COR-L47 (cell line): ENCODE results near the gene GALM.
"Not testable (repeated sequence)": the region's sequence is repeated elsewhere in the genome, so short reads cannot be mapped to it uniquely, and the experiment has no call there.

Experiments used
- DNase-seq: peaks from one replicate; lab custom pipeline; 2025; lab: John Stamatoyannopoulos, UW

GALM gene

DNA sequence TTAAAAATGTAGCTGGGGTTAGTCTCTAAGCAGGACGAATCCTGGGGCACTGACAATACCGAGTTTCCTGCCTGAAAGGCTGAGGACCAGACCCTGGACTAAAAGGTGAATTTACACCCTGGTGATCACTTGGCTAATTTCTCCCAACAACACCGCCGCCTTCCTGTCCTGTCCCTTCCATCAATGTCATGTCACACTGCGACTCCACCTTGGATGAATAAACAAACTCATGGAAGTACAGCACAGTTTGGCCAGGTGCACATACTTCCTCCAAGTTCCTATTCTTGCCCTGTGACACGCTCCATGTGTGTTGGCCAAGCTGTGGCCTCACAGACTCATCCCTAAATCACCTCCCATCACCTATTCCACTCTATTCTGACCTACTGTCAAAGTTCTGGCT, 15.9 kb upstream of the GALM start:
- no peak for DNase-seq

- DNase-seq: no peak
These were observed 15.2 kb upstream of the GALM start for GRCh38 chr2:38650717-38651116.

DNA sequence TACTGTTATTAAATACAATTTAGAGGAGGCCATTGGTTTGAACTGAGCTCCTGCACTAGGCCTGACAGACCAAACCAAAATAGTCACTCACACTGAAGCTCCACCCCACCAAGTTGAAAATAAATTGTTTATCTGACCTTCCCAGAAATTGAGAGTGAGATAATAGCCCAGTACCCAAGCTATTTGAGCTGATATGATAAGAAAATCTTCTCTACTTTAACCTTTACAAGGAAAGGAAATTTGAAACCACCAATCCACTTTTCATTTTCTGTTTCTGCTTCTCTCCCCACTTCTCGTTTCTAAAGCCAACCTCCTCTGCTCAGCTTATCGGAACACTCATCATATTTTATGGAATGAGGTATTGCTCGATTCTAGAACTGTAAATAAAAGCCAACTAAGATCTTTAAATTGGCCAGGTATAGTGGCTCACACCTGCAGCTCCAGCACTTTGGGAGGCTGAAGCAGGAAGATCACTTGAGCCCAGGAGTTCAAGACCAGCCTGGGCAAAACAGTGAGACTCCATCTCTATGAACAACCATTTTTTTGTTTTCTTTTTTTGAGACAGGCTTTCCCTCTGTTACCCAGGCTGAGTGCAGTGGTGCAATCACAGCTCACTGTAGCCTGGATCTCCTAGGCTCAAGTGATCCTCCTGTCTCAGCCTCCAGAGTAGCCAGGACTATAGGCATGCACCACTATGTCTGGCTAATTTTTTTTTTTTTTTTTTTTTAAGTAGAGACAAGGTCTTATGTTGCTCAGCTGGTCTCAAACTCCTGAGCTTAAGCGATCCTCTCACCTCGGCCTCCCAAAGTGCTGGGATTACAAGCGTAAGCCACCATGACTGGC, 13.3 kb upstream of the GALM start:
- DNase-seq: no peak

DNA sequence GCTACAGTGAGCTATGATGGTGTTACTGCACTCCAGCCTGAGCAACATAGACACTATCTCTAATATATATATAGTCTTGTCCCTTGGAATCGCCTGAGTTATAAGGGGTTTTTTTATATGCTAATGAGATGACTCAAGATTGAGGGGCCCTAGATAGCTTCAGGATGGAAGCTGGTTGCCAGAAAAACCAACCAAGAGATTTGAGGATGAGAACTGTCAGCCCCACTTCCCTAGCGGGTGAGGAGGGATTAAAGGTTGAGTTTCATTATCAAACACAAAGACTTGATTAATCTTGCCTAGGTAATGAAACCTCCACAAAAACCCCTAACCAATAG, 12.6 kb upstream of the GALM start:
- no peak for DNase-seq

DNA sequence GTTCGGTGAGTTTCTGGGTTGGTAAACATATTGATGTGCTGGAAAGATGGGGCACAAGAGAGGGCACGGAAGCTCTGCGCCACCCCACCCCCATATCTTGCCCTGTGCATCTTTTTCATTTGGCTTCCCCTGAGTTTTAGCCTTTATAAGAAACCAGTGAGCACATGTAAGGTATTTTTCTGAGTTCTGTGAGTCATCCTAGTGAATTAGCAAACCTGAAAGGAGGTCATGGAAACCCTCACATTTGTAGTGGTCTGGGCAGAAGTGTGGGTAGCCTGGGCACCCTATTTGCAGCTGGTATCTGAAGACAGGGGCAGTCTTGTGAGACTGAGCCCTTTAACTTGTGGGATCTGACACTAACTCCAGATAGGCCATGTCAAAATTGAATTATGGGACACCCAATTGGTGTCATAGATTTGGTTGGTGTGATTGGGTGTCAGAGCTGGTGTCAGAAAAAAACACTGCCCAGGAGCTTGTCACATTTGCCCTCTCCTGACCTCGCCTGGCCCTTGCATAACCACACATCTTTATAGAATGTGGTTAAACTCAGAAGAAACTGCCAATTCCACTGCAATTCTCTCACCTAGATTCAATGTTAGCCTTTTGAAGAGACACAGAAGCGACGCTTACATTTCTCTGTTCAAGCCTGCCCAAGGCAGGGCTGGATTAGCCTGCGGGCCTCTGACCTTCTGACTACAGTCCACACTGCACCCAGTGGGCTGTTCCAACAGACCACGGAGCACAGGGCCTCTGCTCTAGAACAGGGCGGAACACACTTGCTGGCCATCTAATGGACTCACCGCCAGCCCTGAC, 12.0 kb upstream of the GALM start:
- no peak for DNase-seq

DNA sequence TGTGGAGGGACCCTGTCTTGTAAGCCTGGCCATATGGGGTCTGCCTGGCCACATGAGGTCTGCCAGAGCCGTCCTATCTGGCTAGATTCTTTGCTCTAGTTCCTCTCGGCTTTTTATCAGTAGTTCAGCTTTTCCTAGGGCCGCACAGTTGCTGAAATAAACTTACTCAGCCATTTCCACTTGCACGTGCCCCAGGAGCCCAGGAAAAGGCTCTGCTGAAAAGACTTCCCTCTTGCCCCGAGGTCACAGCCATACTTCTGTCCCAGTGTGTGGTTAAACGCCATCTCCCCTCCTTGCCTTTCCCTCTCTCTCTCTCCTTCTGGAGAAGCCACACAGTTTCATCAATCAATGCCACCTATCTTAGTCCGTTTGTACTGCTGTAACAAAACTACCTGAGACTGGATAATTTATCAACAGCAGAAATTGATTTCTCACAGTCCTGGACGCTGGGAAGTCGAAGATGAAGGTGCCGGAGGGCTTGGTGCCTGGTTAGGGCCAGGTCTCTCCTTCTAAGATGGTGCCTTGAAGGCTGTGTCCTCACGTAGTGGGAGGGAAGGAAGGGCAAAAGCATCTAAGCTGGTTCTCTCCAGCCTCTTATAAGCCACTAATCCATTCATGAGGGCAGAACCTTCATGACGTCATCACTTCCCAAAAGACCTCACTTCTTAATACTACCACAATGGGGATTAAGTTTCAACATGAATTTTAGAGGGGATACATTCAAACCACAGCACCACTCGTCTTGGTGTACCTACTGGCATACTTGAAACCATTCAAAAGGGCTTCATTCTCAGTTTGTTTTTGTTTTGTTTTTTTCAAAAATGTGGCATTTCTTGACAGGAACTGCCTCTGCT, 11.2 kb upstream of the GALM start:
- no peak for DNase-seq

- no peak for DNase-seq
These were observed 10.5 kb upstream of the GALM start for GRCh38 chr2:38655441-38655840.

DNA sequence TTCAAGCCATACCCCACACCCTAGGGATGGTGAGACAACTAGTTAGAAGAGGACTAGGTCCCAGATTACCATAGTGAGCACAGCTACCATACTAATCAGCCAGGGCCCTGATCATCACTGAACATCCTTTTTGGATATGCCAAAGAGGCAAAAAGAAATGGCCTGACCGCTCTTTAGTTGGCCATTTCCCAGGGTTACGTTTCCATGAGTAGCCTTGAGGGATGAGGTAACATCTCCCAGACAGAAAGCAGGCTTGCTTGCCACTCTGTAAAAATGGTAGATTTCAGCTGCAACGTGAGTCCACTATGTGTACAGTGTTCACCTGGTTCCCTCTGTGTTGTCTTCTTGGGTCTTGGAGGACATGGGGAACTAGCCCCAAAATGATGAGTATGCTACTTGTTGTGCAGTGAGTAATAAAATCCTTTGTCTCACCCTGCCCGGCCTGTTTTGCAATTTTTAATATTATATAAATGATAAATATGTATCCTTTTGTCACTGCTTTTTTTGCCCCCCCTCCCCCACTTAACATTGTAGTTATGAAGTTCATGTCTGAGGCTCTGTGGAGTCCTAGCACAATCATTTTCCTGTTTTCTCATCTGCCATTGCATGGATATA, 8.9 kb upstream of the GALM start:
- DNase-seq: no peak

DNA sequence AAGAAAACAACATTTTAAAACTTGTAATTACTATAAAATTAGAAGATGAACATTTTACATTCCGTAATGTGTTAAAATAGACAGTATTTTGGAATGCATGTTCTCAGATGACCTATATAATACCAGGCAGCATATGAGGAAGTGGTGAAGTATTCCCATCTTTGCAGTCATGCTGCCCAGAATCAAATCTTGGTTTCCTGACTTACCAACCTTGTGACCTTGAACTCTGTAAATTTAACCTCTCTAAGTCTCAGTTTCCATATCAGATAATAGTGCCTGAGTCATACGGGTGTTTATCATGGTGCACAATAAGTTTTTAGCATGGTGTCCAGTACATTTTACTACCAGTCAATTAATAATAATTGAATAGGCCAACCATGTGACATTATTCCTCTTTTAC, 7.3 kb upstream of the GALM start:
- no peak for DNase-seq

DNA sequence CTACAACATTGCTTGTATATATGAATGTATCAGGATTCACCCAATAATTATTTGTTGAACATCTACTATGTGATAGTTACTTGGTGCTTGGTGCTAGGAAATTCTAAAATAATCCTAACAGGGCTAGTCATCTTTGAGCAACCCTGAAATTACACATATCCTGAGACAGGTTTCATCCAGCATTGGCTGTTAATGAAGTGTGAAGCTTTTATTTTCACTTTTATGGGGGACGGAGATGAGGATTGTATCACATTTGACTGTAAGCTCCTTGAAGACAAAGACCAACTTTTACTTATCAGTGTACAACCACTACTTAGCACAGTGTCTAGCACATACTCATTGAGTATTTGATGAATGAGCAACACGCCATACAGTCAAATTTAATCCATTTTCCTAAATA, 6.8 kb upstream of the GALM start:
- DNase-seq: no peak

GRCh38 chr2:38660282-38660681, 5.6 kb upstream of the GALM start:
- DNase-seq: no peak

DNA sequence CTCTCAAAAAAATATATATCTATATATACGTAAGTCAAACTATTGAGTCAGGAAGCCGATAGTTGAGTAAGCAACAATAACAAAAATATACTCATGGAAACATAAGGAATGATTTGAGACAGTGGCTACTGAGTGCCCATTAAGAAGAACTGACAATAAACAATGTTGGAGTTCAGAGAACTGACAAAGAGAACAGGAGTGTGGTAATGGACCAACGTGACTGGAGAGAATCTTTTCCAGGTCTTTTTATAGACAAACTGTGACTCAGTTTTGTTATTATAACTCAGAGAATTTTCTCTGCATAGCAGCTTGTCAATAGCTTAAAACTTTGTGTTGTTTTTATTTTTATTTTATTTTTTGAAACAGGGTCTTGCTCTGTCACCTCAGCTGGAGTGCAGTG, 4.6 kb upstream of the GALM start:
- no peak for DNase-seq

DNA sequence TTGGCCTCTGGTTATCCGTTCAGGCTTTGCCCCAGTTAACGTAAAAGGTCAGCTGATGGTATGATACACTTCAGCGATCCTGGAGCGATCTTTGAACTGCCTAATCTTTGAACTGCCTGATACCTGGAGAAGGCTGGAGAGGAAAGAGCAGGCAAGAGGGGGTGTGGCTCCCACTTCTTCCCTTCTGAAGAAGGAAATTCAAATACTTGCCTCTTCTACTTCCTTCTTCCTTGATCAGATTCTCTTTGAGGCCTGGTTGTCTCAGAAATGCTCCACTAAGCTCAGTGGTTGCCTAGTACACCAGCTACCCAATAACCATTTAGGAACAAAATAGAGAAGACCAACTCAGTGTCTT, 619 bp downstream of the GALM start:
- no peak for DNase-seq

- DNase-seq: no peak
These were observed 2.2 kb downstream of the GALM start for GRCh38 chr2:38668092-38668491.

DNA sequence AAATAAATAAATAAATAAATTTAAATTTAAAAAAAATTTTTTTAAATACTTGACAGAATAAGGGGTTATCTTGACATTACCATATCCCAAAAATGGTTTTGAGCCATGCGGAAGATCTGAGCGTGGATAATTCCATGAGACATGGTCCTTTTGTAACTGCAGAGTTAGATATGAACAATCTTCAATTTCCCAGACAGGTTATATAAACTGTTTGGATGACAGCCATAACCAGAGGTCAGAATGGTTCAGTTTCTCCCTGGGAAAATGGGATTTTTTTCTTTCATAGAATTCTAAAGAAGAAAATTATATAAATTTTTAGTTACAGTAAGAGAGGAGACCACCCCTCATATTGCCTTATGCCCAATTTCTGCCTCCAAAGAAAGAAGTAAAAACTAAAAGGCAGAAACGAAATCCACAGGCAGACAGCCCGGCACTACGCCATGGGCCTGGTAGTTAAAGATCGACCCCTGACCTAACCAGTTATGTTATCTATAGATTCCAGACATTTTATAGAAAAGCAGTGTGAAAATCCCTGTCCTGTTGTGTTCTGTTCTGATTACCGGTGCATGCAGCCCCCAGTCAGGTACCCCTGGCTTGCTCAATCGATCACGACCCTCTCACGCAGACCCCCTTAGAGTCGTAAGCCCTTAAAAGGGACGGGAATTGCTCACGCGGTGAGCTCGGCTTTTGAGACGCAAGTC, 3.0 kb downstream of the GALM start:
- DNase-seq: no peak

GRCh38 chr2:38671303-38671702, 5.4 kb downstream of the GALM start:
- DNase-seq: no peak

DNA sequence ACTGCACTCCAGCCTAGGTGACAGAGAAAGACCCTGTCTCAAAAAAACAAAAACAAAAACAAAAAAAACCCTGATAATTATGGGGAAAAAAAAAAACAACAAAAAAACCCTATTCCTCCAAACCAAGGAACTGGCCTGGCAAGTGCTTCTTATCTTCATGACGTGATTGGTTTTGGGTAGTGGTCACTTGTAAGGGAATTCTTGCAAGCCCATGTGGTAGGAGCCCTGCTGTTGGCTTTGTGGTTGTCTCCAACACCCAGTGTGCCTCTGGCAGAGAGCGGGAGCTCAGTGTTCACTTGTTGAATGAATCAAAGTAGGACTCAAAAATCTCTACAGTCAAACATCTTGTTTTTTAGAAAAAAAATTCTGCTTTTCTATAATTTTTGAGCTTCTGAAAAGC, 6.0 kb downstream of the GALM start:
- no peak for DNase-seq

DNA sequence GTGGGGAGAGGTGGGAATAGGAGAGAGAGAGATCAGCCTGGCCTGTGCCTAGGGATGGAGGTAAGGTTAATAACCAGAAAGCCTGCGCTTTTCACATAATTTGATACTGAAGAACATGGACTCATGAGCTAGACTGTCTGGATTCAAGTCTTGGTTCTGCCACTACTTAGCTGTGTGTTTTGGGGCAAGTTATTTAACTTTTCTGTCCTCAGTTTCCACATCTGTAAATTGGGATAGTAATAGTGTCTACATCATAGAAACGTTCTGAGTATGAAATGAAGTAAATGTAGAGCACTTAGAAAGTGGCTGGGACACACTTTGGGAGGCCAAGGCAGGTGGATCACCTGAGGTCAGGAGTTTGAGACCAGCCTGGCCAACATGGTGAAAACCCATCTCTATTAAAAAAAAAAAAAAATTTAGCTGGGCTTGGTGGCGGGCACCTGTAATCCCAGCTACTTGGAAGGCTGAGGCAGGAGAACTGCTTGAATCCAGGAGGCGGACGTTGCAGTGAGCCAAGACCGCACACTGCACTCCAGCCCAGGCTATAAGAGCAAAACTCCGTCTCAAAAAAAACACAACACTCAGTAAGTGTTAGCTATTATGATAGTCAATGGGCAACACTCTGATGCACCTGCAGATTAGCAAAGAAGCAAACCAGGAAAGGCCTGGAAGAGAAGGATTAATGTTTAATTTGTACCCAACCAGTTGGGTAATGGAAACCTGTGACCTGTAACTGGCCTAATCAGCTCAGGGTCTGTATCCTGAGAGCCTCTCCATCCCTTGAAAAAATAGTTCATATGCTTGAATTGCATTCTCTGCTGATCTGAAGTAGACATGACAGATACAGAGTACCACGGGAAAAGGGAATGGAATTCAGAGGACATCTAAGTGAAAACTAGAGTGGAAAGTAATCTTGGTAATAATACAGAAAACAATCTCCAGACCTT, 6.8 kb downstream of the GALM start:
- DNase-seq: no peak

- no peak for DNase-seq
These were observed 10.8 kb downstream of the GALM start for GRCh38 chr2:38676681-38677080.

DNA sequence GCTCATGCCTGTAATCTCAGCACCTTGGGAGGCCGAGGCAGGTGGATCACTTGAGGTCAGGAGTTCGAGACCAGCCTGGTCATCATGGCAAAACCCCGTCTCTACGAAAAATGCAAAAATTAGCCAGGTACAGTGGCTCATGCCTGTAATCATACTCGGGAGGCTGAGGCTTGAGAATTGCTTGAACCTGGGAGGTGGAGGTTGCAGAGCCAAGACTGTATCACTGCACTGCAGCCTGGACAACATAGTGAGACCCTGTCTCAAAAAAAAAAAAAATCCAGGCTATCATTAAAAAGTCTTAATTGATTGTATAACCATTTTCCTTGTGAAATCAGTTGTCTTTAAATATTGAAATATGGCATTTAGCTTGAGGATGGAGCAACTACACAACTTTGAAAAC, 15.0 kb downstream of the GALM start:
- DNase-seq: not testable (repeated sequence)
